ENCODE measurements around the gene FA2H. TPM values are rescaled to one million over a fixed set of nuclear protein-coding genes. Genes with fewer than 3 reads are reported as not detected.
A peak's percentile ranks its signal among the peaks of the same experiment; 100 is the strongest.

The FA2H gene
- polyA plus RNA-seq, 4 donors = 6.7 to 17.8 (median 10.6) TPM

DNA sequence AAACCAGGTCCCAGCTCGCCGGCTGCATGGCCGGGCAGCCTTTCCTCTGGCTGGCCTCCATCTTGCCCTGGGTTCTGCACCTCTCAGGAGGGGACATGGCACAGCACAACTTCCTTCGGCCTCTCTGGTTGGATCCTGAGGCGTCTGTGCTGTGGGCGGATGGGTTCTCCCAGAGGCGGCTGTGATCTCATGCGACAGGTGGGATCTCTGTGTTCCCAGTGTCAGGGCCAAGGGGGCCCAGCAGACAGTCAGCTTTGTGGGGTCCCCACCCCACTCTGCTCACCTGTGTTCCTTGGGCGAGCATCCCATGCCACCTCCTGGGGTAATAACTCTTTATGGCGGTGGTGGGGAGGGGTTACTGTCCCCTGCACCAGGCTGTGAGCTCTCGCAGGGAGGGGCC, 35.8 kb downstream of the FA2H start:
- no peak for DNase-seq

DNA sequence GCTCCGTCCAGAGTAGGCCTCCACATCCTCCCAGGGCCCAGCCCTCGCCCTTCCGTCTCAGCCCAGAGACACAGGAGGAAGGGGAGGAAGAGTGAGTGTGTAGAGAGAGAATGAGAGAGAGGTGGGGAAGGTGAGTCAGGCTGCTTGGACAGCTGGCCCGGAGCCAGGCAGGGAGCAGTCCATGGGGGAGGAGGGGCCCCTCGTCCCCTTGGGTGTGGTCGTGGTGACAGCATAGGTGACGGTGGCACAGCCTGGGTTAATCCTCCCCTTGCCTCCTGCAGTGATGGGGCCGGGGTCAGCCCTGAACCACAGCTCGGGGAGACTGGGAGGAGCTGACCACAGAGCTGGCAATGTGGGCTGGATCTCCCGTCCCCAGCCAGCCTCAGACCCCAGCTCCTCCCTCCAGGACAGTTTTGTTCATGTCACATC, 36.5 kb downstream of the FA2H start:
- WGBS, 3 donors = 43 to 58% (median 46%) methylated on average over 8 to 10 of the region's 10 CpGs
- FAIRE-seq (no peak), DNase-seq (peak; percentile 45 to 71)
- H3K27me3 ChIP-seq (ENCODE audit: control insufficient read depth in 3 of 3, insufficient read depth in 3 of 3, low read length in 3 of 3) = no peaks in the 10 kb centered on the region
- peaks cover 0 to 24% (median 0%) of the 10 kb centered on the region in 3 donors for H3K36me3 ChIP-seq (ENCODE audit: control insufficient read depth in 3 of 3, insufficient read depth in 2 of 3, low read depth in 1 of 3, low read length in 3 of 3)
- H3K4me3 ChIP-seq (ENCODE audit: low read depth in 1 of 3, low read length in 3 of 3) = no peak overlapping the region
- H3K27ac ChIP-seq (ENCODE audit: low read depth in 1 of 3, low read length in 2 of 3) = no peak overlapping the region
- H3K9me3 ChIP-seq (ENCODE audit: control insufficient read depth in 2 of 2, insufficient read depth in 1 of 2, low read depth in 1 of 2, low read length in 1 of 2) = no peaks in the 10 kb centered on the region
- H3K4me1 ChIP-seq (ENCODE audit: control insufficient read depth in 3 of 3, insufficient read depth in 2 of 3, low read depth in 1 of 3, low read length in 2 of 3) = peaks cover 4 to 32% (median 4%) of the 10 kb centered on the region in 3 donors

More for the DNA sequence above, 35.8 kb downstream of the FA2H start:
- WGBS, 3 donors = 89 to 94% (median 93%) methylated on average over 11 of the region's 11 CpGs
- no peak overlapping the region for H3K27ac ChIP-seq (ENCODE audit: low read depth in 1 of 3, low read length in 2 of 3)
- H3K36me3 ChIP-seq (ENCODE audit: control insufficient read depth in 3 of 3, insufficient read depth in 2 of 3, low read depth in 1 of 3, low read length in 3 of 3) = peaks cover 0 to 24% (median 0%) of the 10 kb centered on the region in 3 donors
- H3K9me3 ChIP-seq (ENCODE audit: control insufficient read depth in 2 of 2, insufficient read depth in 1 of 2, low read depth in 1 of 2, low read length in 1 of 2) = no peaks in the 10 kb centered on the region
- H3K4me1 ChIP-seq (ENCODE audit: control insufficient read depth in 3 of 3, insufficient read depth in 2 of 3, low read depth in 1 of 3, low read length in 2 of 3) = peaks cover 4 to 36% (median 4%) of the 10 kb centered on the region in 3 donors
- no peak overlapping the region for H3K4me3 ChIP-seq (ENCODE audit: low read depth in 1 of 3, low read length in 3 of 3)
- no peak for FAIRE-seq
- H3K27me3 ChIP-seq (ENCODE audit: control insufficient read depth in 3 of 3, insufficient read depth in 3 of 3, low read length in 3 of 3) = no peaks in the 10 kb centered on the region

DNA sequence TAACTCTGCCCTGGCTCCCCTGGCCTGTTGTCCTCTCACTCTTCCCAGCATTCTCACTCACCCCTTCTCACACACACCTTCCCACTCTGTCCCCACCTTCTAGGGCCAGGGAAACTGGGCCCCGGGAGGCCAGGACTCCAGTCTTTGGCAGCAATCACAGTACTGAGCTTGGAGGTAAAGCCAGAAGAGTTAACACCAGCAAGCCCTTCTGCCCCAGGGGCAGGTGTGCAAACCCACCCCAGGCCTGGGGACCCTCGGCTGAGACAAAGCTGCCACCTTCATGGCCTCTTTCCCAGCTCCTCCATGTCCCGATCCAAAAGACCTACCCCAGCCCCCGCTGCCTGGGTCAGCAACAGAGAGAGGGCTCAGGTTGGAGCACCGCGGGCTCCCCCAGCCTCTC, 37.1 kb downstream of the FA2H start:
- no peak for FAIRE-seq
- WGBS, 3 donors = 80 to 91% (median 89%) methylated on average over 6 of the region's 6 CpGs
- H3K27ac ChIP-seq (ENCODE audit: low read depth in 1 of 3, low read length in 2 of 3) = no peak overlapping the region
- no peaks in the 10 kb centered on the region for H3K9me3 ChIP-seq (ENCODE audit: control insufficient read depth in 2 of 2, insufficient read depth in 1 of 2, low read depth in 1 of 2, low read length in 1 of 2)
- no peaks in the 10 kb centered on the region for H3K27me3 ChIP-seq (ENCODE audit: control insufficient read depth in 3 of 3, insufficient read depth in 3 of 3, low read length in 3 of 3)
- H3K36me3 ChIP-seq (ENCODE audit: control insufficient read depth in 3 of 3, insufficient read depth in 2 of 3, low read depth in 1 of 3, low read length in 3 of 3) = peaks cover 0 to 24% (median 0%) of the 10 kb centered on the region in 3 donors
- no peak overlapping the region for H3K4me3 ChIP-seq (ENCODE audit: low read depth in 1 of 3, low read length in 3 of 3)
- peaks cover 4 to 32% (median 4%) of the 10 kb centered on the region in 3 donors for H3K4me1 ChIP-seq (ENCODE audit: control insufficient read depth in 3 of 3, insufficient read depth in 2 of 3, low read depth in 1 of 3, low read length in 2 of 3)
- DNase-seq = no peak

DNA sequence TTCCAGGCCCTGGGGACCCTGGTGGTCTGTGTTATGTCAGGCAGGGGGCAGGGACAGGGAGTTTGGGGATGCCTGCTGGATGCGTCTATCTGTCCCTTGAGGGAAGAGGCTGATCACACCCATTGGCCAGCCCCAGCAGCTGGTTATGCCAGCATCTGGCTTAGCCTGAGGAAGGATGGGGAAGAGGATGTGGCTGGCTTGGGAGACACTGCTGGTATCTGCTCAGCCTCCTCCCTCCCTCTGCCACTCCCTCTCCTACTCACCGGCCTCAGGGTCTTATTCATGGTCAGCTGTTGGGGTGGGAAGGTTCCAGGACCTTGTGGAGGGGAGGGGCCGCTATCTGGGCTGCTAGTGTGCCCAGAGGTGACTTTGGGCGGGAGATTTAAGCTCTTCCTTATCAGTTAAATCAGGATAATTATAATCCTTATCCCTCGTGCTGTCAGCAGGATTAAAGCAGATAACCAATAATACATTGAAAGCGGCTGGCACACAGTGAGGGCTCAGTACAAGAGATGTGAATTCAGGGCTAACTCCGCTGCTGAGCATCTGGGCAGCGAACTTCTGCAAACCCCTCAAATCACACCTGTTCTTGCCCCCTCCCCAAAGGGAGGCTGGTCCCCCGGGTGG, 38.0 kb downstream of the FA2H start:
- H3K36me3 ChIP-seq (ENCODE audit: control insufficient read depth in 3 of 3, insufficient read depth in 2 of 3, low read depth in 1 of 3, low read length in 3 of 3) = peaks cover 0 to 24% (median 0%) of the 10 kb centered on the region in 3 donors
- WGBS, 3 donors = 72 to 80% (median 75%) methylated on average over 8 to 9 of the region's 9 CpGs

DNA sequence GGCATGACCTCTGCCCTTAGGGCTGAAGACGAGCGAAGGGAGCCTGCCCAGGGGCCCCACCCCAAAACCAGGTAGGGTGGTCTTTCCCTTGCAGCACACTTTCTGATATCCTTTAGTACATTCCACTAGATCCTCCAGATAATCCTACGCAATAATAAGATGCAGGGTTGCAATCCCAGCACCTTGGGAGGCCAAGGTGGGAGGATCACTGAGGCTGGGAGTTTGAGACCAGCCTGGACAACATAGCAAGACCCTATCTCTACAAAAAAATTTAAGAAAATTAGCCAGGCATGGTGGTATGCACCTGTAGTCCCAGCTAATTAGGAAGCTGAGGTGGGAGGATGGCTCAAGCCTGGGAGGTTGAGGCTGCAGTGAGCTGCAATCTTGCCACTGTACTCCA, 39.1 kb downstream of the FA2H start:
- Histone ChIP-seq H3K36me3 (ENCODE audit: control insufficient read depth in 3 of 3, insufficient read depth in 2 of 3, low read depth in 1 of 3, low read length in 3 of 3) (peaks cover 0 to 19% (median 0%) of the 10 kb centered on the region in 3 donors), H3K4me1 (ENCODE audit: control insufficient read depth in 3 of 3, insufficient read depth in 2 of 3, low read depth in 1 of 3, low read length in 2 of 3) (peaks cover 0 to 37% (median 2%) of the 10 kb centered on the region in 3 donors), H3K27me3 (ENCODE audit: control insufficient read depth in 3 of 3, insufficient read depth in 3 of 3, low read length in 3 of 3) (no peaks in the 10 kb centered on the region), H3K27ac (ENCODE audit: low read depth in 1 of 3, low read length in 2 of 3) (no peak overlapping the region), H3K4me3 (ENCODE audit: low read depth in 1 of 3, low read length in 3 of 3) (no peak overlapping the region), H3K9me3 (ENCODE audit: control insufficient read depth in 2 of 2, insufficient read depth in 1 of 2, low read depth in 1 of 2, low read length in 1 of 2) (no peaks in the 10 kb centered on the region)
- 85 to 95% (median 92%) methylated on average over 3 of the region's 3 CpGs for WGBS, 3 donors
- no peak for DNase-seq
- no peak for FAIRE-seq

More for the DNA sequence above, 38.0 kb downstream of the FA2H start:
- Histone ChIP-seq H3K27me3 (ENCODE audit: control insufficient read depth in 3 of 3, insufficient read depth in 3 of 3, low read length in 3 of 3) (no peaks in the 10 kb centered on the region), H3K9me3 (ENCODE audit: control insufficient read depth in 2 of 2, insufficient read depth in 1 of 2, low read depth in 1 of 2, low read length in 1 of 2) (no peaks in the 10 kb centered on the region), H3K27ac (ENCODE audit: low read depth in 1 of 3, low read length in 2 of 3) (no peak overlapping the region), H3K4me3 (ENCODE audit: low read depth in 1 of 3, low read length in 3 of 3) (no peak overlapping the region), H3K4me1 (ENCODE audit: control insufficient read depth in 3 of 3, insufficient read depth in 2 of 3, low read depth in 1 of 3, low read length in 2 of 3) (peaks cover 0 to 31% (median 1%) of the 10 kb centered on the region in 3 donors)
- FAIRE-seq (no peak), DNase-seq (no peak)

DNA sequence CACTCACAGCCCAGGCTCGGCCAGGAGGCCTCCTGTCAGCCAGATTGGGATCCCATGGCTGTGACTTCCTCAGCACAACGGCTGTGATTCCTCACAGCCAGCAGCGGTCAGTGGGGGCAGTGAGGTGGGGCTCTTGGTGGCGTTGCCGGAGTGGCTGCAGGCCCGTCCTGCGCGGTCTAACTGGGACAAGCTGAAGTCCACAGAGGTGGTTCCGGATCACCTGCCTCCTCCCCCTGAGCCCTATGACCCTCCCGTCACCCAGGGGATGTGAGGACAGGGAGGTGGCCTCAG, 39.5 kb downstream of the FA2H start:
- H3K9me3 ChIP-seq (ENCODE audit: control insufficient read depth in 2 of 2, insufficient read depth in 1 of 2, low read depth in 1 of 2, low read length in 1 of 2) = no peaks in the 10 kb centered on the region
- no peak overlapping the region for H3K4me3 ChIP-seq (ENCODE audit: low read depth in 1 of 3, low read length in 3 of 3)
- WGBS, 3 donors = 83 to 88% (median 83%) methylated on average over 10 of the region's 10 CpGs
- H3K27me3 ChIP-seq (ENCODE audit: control insufficient read depth in 3 of 3, insufficient read depth in 3 of 3, low read length in 3 of 3) = no peaks in the 10 kb centered on the region
- no peak overlapping the region for H3K27ac ChIP-seq (ENCODE audit: low read depth in 1 of 3, low read length in 2 of 3)
- DNase-seq = no peak
- peaks cover 0 to 19% (median 0%) of the 10 kb centered on the region in 3 donors for H3K36me3 ChIP-seq (ENCODE audit: control insufficient read depth in 3 of 3, insufficient read depth in 2 of 3, low read depth in 1 of 3, low read length in 3 of 3)
- H3K4me1 ChIP-seq (ENCODE audit: control insufficient read depth in 3 of 3, insufficient read depth in 2 of 3, low read depth in 1 of 3, low read length in 2 of 3) = peaks cover 0 to 41% (median 3%) of the 10 kb centered on the region in 3 donors
- FAIRE-seq = no peak

DNA sequence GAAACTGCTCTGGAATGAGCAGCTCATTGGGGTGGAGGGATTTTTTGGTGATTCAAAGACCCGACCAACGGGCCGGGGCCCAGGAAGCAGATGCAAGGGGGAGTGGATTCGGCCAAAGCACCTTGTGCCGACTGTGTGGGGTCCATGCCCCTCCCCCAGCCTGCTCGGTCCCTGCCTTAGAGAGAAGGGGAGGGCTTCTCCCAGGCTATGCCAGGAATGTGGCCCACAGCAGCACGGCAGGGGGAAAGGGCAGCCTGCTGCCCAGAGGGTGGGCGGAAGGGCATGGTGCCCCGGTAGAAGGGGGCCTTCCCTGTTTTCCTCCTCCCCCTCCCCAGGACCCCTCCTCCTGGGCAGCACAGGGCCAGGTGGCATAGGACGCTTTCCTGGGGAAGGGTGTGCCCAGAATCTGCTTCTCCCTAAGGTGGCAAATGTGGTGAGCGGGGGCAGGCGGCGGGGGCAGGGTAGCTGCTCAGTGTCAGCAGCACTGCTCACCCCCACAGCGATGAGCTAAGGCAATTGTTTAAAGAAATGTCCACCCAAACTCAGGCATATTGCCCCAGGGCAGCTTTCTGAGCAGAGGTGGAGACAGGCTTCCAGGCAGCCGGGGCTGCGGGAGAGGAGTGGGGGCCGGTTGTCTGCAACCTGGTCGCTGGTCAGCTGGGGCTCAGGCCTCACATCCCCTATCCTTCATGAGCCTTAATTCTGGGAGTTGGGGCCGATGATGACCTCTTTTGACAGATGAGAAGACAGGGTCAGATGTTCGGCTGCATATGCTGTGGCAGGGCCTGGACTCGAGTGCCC, 40.1 kb downstream of the FA2H start:
- no peak for DNase-seq
- no peak for FAIRE-seq
- Histone ChIP-seq H3K36me3 (ENCODE audit: control insufficient read depth in 3 of 3, insufficient read depth in 2 of 3, low read depth in 1 of 3, low read length in 3 of 3) (peaks cover 0 to 14% (median 0%) of the 10 kb centered on the region in 3 donors), H3K9me3 (ENCODE audit: control insufficient read depth in 2 of 2, insufficient read depth in 1 of 2, low read depth in 1 of 2, low read length in 1 of 2) (no peaks in the 10 kb centered on the region), H3K27ac (ENCODE audit: low read depth in 1 of 3, low read length in 2 of 3) (no peak overlapping the region), H3K4me3 (ENCODE audit: low read depth in 1 of 3, low read length in 3 of 3) (no peak overlapping the region), H3K27me3 (ENCODE audit: control insufficient read depth in 3 of 3, insufficient read depth in 3 of 3, low read length in 3 of 3) (no peaks in the 10 kb centered on the region), H3K4me1 (ENCODE audit: control insufficient read depth in 3 of 3, insufficient read depth in 2 of 3, low read depth in 1 of 3, low read length in 2 of 3) (peaks cover 0 to 47% (median 3%) of the 10 kb centered on the region in 3 donors)
- WGBS, 3 donors = 74 to 85% (median 83%) methylated on average over 19 to 21 of the region's 21 CpGs

DNA sequence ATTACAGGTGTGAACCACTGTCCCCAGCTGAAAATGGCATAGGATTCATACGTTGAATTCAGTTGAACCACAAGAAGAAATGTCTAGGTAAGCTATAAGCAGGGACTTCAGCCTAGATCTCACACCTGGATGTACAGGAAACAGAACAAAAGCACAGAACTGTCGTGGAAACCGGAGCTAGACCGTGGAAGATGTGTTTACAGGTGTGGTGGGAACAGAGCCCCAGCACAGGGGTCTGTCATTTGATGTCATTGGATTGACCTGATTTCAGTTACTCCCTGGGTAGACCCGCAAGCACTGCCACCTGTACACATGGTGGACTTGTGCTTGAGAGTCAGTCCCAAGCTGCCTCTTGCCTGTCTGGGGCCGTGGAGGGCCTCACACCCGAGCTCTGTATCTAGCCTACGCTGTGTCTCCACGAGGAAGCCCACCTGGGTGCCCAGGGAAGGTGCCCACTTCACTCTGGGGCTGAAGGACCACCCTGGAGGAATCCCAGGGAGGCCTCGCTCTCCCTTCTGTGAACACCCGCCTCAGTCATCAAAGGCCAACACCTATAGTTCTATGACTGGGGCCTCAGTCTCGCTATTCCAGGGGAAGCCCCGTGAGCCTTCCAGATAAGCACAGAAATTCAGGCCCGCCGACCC, 41.8 kb downstream of the FA2H start:
- WGBS, 3 donors = 84 to 88% (median 87%) methylated on average over 15 of the region's 15 CpGs
- peaks cover 0 to 39% (median 3%) of the 10 kb centered on the region in 3 donors for H3K4me1 ChIP-seq (ENCODE audit: control insufficient read depth in 3 of 3, insufficient read depth in 2 of 3, low read depth in 1 of 3, low read length in 2 of 3)
- DNase-seq = no peak
- H3K36me3 ChIP-seq (ENCODE audit: control insufficient read depth in 3 of 3, insufficient read depth in 2 of 3, low read depth in 1 of 3, low read length in 3 of 3) = peaks cover 0 to 7% (median 0%) of the 10 kb centered on the region in 3 donors
- peak overlapping the region in 1 of 3 donors; percentile 75 for H3K27ac ChIP-seq (ENCODE audit: low read depth in 1 of 3, low read length in 2 of 3)
- H3K4me3 ChIP-seq (ENCODE audit: low read depth in 1 of 3, low read length in 3 of 3) = no peak overlapping the region
- no peaks in the 10 kb centered on the region for H3K27me3 ChIP-seq (ENCODE audit: control insufficient read depth in 3 of 3, insufficient read depth in 3 of 3, low read length in 3 of 3)
- H3K9me3 ChIP-seq (ENCODE audit: control insufficient read depth in 2 of 2, insufficient read depth in 1 of 2, low read depth in 1 of 2, low read length in 1 of 2) = no peaks in the 10 kb centered on the region
- FAIRE-seq = no peak

All from small intestine (tissue), 7 donors.